Calu3 (cell line): ENCODE results near the gene KIF4B. TPM values are rescaled to one million over a fixed set of nuclear protein-coding genes. Genes with fewer than 3 reads are reported as not detected.
A peak's percentile ranks its signal among the peaks of the same experiment; 100 is the strongest.

Experiments used
- BruUV-seq: library from RNA; stranded (reverse); fragments of 400-500 nt; replicated peaks from 2 replicates; lab custom pipeline; 2021; lab: Mats Ljungman, UMichigan
- CTCF ChIA-PET: fragments of 300-600 bp; sonication (Branson Sonifier 250); formaldehyde crosslinking; loops from one replicate; lab custom pipeline; 2022; ENCODE audit warnings: antibody characterized with exemption; lab: Charles Lee
- DNase-seq: peaks from one replicate; pipeline ENCODE4 v3.0.0; 2022
- H3K27ac Mint-ChIP-seq: one replicate; pipeline ENCODE4 v1.8.0; 2022; ENCODE audit warnings: mixed read lengths; ENCODE audit not compliant: unreplicated experiment
- H3K27me3 Mint-ChIP-seq: one replicate; pipeline ENCODE4 v1.8.0; 2022; ENCODE audit warnings: mixed read lengths; ENCODE audit not compliant: unreplicated experiment
- H3K36me3 Mint-ChIP-seq: one replicate; pipeline ENCODE4 v1.8.0; 2022; ENCODE audit warnings: mild to moderate bottlenecking, moderate library complexity, mixed read lengths; ENCODE audit not compliant: insufficient read depth, unreplicated experiment
- H3K4me1 Mint-ChIP-seq: one replicate; pipeline ENCODE4 v1.8.0; 2022; ENCODE audit warnings: mild to moderate bottlenecking, low read depth, mixed read lengths; ENCODE audit not compliant: unreplicated experiment
- H3K4me3 Mint-ChIP-seq: one replicate; pipeline ENCODE4 v1.8.0; 2022; ENCODE audit warnings: mild to moderate bottlenecking, low read depth, moderate library complexity, mixed read lengths; ENCODE audit not compliant: unreplicated experiment
- H3K9me3 Mint-ChIP-seq: one replicate; pipeline ENCODE4 v1.8.0; 2022; ENCODE audit warnings: low read depth, mixed read lengths; ENCODE audit not compliant: unreplicated experiment
- CTCF ChIP-seq: fragments of 200-600 bp; IDR thresholded peaks from one replicate; pipeline ENCODE4 v1.8.0; 2022; ENCODE audit warnings: antibody characterized with exemption; ENCODE audit not compliant: unreplicated experiment
- intact Hi-C: fragments of 100-400 bp; cut with micrococcal nuclease; formaldehyde crosslinking; loops from one replicate; pipeline ENCODE4 v1.10.0; 2022; ENCODE audit not compliant: unreplicated experiment
- total RNA-seq: library from RNA; stranded (reverse); gene quantifications from 2 replicates; pipeline ENCODE4 v1.2.3, GENCODE V29; 2022

The KIF4B gene
- total RNA-seq, 1 experiment from 2014 or later, result not detected

GRCh38 chr5:154967421-154968024 is 46.0 kb upstream of the KIF4B start:
- intact Hi-C loops, result loop anchor here (1.0 kb wide), 2 partner anchors 37 to 61 kb away; no protein-coding TSS in a partner anchor

GRCh38 chr5:154968953-154969352 is 44.6 kb upstream of the KIF4B start:
- Mint-ChIP-seq H3K27me3 (no peaks in the 10 kb centered on the region), H3K4me1 (no peaks in the 10 kb centered on the region), H3K27ac (no peak overlapping the region), H3K4me3 (no peak overlapping the region), H3K36me3 (no peaks in the 10 kb centered on the region), H3K9me3 (no peaks in the 10 kb centered on the region)
- TF ChIP-seq CTCF, result no peak
- no peak for DNase-seq
- CTCF ChIA-PET, result interaction anchor here (1.7 kb wide), 1 partner anchor 35 kb away, joined by 6 read pairs; no protein-coding TSS in a partner anchor
- BruUV-seq, result no TSS peak
- intact Hi-C loops, result no loop called here

More at GRCh38 chr5:154967421-154968024, 46.0 kb upstream of the KIF4B start:
- H3K27ac Mint-ChIP-seq, result no peak overlapping the region
- peak; percentile 68 for TF ChIP-seq CTCF
- H3K4me1 Mint-ChIP-seq, result no peaks in the 10 kb centered on the region
- H3K27me3 Mint-ChIP-seq, result no peaks in the 10 kb centered on the region
- DNase-seq, result peak; percentile 39
- H3K36me3 Mint-ChIP-seq, result no peaks in the 10 kb centered on the region
- H3K9me3 Mint-ChIP-seq, result no peaks in the 10 kb centered on the region
- H3K4me3 Mint-ChIP-seq, result no peak overlapping the region
- CTCF ChIA-PET, result interaction anchor here (0.6 to 1.7 kb wide), 2 partner anchors 37 to 369 kb away, joined by 3 to 6 read pairs; no protein-coding TSS in a partner anchor
- no TSS peak for BruUV-seq

GRCh38 chr5:154970759-154971158 is 42.8 kb upstream of the KIF4B start:
- Mint-ChIP-seq H3K4me1 (no peaks in the 10 kb centered on the region), H3K36me3 (no peaks in the 10 kb centered on the region), H3K27ac (no peak overlapping the region), H3K27me3 (no peaks in the 10 kb centered on the region), H3K9me3 (no peaks in the 10 kb centered on the region), H3K4me3 (no peak overlapping the region)
- DNase-seq, result no peak
- intact Hi-C loops, result no loop called here
- no TSS peak for BruUV-seq
- TF ChIP-seq CTCF, result no peak
- CTCF ChIA-PET, result interaction anchor here (0.7 to 4.0 kb wide), 3 partner anchors 33 to 58 kb away, joined by 4 to 41 read pairs (median 19); no protein-coding TSS in a partner anchor

GRCh38 chr5:154971501-154971900 is 42.1 kb upstream of the KIF4B start:
- intact Hi-C loops, result no loop called here
- TF ChIP-seq CTCF, result no peak
- no peaks in the 10 kb centered on the region for H3K36me3 Mint-ChIP-seq
- H3K27ac Mint-ChIP-seq, result no peak overlapping the region
- CTCF ChIA-PET, result interaction anchor here (0.7 to 4.0 kb wide), 3 partner anchors 32 to 57 kb away, joined by 4 to 41 read pairs (median 19); no protein-coding TSS in a partner anchor
- no peaks in the 10 kb centered on the region for H3K27me3 Mint-ChIP-seq
- DNase-seq, result no peak
- H3K4me3 Mint-ChIP-seq, result no peak overlapping the region
- H3K4me1 Mint-ChIP-seq, result no peaks in the 10 kb centered on the region
- BruUV-seq, result no TSS peak
- no peaks in the 10 kb centered on the region for H3K9me3 Mint-ChIP-seq
